GM23248 (cell line): ENCODE measurements around the gene IL1R1.

Source experiments
- EZH2 ChIP-seq: fragments of 200-600 bp; sonication (generic); IDR thresholded peaks from 2 replicates; pipeline ENCODE4 v1.6.1; 2018; ENCODE audit warnings: antibody characterized with exemption, mild to moderate bottlenecking; ENCODE audit not compliant: insufficient read depth, poor library complexity, severe bottlenecking
- EZH2phosphoT487 ChIP-seq: fragments of 200-600 bp; sonication (generic); IDR thresholded peaks from 2 replicates; pipeline ENCODE4 v1.6.1; 2018; ENCODE audit warnings: antibody characterized with exemption, moderate library complexity, mild to moderate bottlenecking, low read depth; ENCODE audit not compliant: insufficient read depth

GRCh38 chr2:102186791-102187495 is 44.4 kb downstream of the IL1R1 start, which contains the start of gene IL1RL2:
- TF ChIP-seq EZH2 (no peak), EZH2phosphoT487 (no peak)
